ENCODE results near the gene PCDHGB3.

- TF ChIP-seq CTCF (IDR thresholded peaks at IDR 0.05) (no peak), EZH2 (IDR thresholded peaks at IDR 0.05; ENCODE audit: borderline replicate concordance, insufficient read depth, low read depth, low read length, poor library complexity, severe bottlenecking) (no peak)
These were observed 5.9 kb upstream of the PCDHGB3 start, which contains the start of gene PCDHGA5 for GRCh38 chr5:141363952-141364660.
